HL-60 (cell line): Measurements from ENCODE around the gene FUT8.

Source experiments
- GABPA ChIP-seq: IDR thresholded peaks from 2 replicates; pipeline ENCODE4 v1.6.1; 2012; ENCODE audit warnings: low read depth
- POLR2AphosphoS5 ChIP-seq: IDR thresholded peaks from 2 replicates; pipeline ENCODE4 v1.6.1; 2012; ENCODE audit warnings: low read depth
- TF ChIP-seq, protein P1 (sequence below): IDR thresholded peaks from one replicate; pipeline ENCODE4 v1.5.1; 2011; ENCODE audit warnings: low read length, control low read depth, inconsistent platforms; ENCODE audit not compliant: insufficient read depth
- TF ChIP-seq, protein P2 (sequence below): IDR thresholded peaks from 2 replicates; pipeline ENCODE4 v1.6.1; 2012; ENCODE audit warnings: low read depth; ENCODE audit not compliant: insufficient replicate concordance

DNA sequence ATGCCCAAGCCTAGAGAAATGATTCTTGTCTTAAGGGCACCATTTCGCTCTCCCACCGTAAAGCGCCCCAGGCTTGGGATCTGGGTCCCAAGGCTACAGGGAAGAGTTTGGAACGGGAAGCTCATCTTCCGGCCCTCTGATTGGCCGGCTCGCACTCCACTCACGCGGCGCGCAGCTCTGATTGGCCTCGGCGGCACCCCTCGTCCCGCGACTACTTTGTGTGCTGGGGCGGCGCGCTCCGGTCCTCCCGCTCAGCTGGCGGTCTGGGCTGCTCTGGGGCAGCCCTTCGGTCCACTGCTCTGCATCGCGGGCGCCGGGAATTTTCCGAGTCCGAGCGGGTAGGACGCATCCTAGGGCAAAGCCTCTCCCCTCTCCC is 886 bp upstream of the FUT8 start:
- no peak for TF ChIP-seq POLR2AphosphoS5
- TF ChIP-seq, protein P1, sequence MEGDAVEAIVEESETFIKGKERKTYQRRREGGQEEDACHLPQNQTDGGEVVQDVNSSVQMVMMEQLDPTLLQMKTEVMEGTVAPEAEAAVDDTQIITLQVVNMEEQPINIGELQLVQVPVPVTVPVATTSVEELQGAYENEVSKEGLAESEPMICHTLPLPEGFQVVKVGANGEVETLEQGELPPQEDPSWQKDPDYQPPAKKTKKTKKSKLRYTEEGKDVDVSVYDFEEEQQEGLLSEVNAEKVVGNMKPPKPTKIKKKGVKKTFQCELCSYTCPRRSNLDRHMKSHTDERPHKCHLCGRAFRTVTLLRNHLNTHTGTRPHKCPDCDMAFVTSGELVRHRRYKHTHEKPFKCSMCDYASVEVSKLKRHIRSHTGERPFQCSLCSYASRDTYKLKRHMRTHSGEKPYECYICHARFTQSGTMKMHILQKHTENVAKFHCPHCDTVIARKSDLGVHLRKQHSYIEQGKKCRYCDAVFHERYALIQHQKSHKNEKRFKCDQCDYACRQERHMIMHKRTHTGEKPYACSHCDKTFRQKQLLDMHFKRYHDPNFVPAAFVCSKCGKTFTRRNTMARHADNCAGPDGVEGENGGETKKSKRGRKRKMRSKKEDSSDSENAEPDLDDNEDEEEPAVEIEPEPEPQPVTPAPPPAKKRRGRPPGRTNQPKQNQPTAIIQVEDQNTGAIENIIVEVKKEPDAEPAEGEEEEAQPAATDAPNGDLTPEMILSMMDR, result no peak
- TF ChIP-seq, protein P2, sequence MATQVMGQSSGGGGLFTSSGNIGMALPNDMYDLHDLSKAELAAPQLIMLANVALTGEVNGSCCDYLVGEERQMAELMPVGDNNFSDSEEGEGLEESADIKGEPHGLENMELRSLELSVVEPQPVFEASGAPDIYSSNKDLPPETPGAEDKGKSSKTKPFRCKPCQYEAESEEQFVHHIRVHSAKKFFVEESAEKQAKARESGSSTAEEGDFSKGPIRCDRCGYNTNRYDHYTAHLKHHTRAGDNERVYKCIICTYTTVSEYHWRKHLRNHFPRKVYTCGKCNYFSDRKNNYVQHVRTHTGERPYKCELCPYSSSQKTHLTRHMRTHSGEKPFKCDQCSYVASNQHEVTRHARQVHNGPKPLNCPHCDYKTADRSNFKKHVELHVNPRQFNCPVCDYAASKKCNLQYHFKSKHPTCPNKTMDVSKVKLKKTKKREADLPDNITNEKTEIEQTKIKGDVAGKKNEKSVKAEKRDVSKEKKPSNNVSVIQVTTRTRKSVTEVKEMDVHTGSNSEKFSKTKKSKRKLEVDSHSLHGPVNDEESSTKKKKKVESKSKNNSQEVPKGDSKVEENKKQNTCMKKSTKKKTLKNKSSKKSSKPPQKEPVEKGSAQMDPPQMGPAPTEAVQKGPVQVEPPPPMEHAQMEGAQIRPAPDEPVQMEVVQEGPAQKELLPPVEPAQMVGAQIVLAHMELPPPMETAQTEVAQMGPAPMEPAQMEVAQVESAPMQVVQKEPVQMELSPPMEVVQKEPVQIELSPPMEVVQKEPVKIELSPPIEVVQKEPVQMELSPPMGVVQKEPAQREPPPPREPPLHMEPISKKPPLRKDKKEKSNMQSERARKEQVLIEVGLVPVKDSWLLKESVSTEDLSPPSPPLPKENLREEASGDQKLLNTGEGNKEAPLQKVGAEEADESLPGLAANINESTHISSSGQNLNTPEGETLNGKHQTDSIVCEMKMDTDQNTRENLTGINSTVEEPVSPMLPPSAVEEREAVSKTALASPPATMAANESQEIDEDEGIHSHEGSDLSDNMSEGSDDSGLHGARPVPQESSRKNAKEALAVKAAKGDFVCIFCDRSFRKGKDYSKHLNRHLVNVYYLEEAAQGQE, result no peak
- TF ChIP-seq GABPA, result no peak
